Mucosa of descending colon (tissue), 3 donors: ENCODE results near the gene ASMTL. TPM values are rescaled to one million over a fixed set of nuclear protein-coding genes. Genes with fewer than 3 reads are reported as not detected.
A peak's percentile ranks its signal among the peaks of the same experiment; 100 is the strongest.

Source experiments
- ATAC-seq: fragments of 200-7000 bp; cut with Tn5 transposase; one replicate; pipeline ENCODE4 v1.9.1; 2020; ENCODE audit warnings: mild to moderate bottlenecking, moderate library complexity
- DNase-seq, 3 donors: peaks; one replicate each; pipeline ENCODE4 v3.0.0-alpha.2; 2020
- H3K36me3 ChIP-seq: fragments of 200-600 bp; one replicate; pipeline ENCODE4 v1.8.0; 2021; ENCODE audit warnings: low read depth, mild to moderate bottlenecking
- H3K4me1 ChIP-seq: fragments of 200-600 bp; one replicate; pipeline ENCODE4 v1.8.0; 2021; ENCODE audit warnings: low read depth, mild to moderate bottlenecking
- H3K4me3 ChIP-seq: fragments of 200-600 bp; one replicate; pipeline ENCODE4 v1.8.0; 2021; ENCODE audit warnings: mild to moderate bottlenecking
- H3K9me3 ChIP-seq: fragments of 200-600 bp; one replicate; pipeline ENCODE4 v1.8.0; 2021; ENCODE audit warnings: mild to moderate bottlenecking
- CTCF ChIP-seq: fragments of 200-600 bp; IDR thresholded peaks from one replicate; pipeline ENCODE4 v1.8.0; 2022; ENCODE audit warnings: antibody characterized with exemption, mild to moderate bottlenecking
- intact Hi-C, 2 donors: fragments of 100-400 bp; cut with DNase I in 1 of 2; cut with micrococcal nuclease in 1 of 2; formaldehyde crosslinking; loops; one replicate each; pipeline versions ENCODE4 v1.11.0 to v1.11.1; 2022; cut with DNase I, micrococcal nuclease
- total RNA-seq, 3 donors: library from RNA; stranded (reverse); fragmentation: NEBNext Ultra II Directional in 2 of 3; extraction: Animal tissue kit (Norgen Biotek cat#: 25700) in 2 of 3; gene quantifications; one replicate each; pipeline versions ENCODE4 v1.2.1 to v1.2.4, GENCODE V29; 2021 to 2023
- donor health status: DM: no; HTN: no; CAD: no; lungs with moderate emphysema.
- donor health status: DM: no; HTN: no; CAD: no.
- donor health status: DM: no; HTN: yes; CAD: no.

Gene ASMTL
- total RNA-seq, 3 donors from 2014 or later, result 15.6 to 32.0 (median 18.8) TPM

DNA sequence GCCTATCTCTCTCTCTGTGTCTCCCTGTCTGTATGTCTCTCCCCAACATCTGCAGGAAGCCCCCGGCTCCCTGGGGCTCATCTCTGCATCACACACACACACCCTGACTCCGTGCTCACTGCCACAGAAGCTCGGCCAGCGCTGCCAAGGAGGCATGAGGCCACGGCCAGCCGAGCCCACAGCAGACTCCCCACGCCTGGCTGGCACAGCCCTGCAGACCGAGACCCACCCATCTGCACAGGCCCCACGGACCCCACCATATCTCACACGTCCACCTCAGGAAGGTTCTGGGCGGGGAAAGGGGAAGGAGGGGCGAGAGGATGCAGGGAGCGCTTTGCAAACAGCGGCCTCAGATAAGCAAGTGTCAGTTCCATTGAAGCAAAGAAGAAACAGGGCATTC, 32.3 kb downstream of the ASMTL start:
- intact Hi-C loops, result no loop called here
- Histone ChIP-seq H3K4me3 (no peak overlapping the region), H3K4me1 (no peaks in the 10 kb centered on the region), H3K36me3 (no peaks in the 10 kb centered on the region), H3K9me3 (peaks cover 22% of the 10 kb centered on the region)
- ATAC-seq (no peak), DNase-seq (peak in 2 of 3 donors; percentile 27 to 45)
- TF ChIP-seq CTCF, result no peak

- H3K9me3 ChIP-seq, result peaks cover 22% of the 10 kb centered on the region
- intact Hi-C loops, result no loop called here
- H3K4me1 ChIP-seq, result no peaks in the 10 kb centered on the region
- DNase-seq (peak in 2 of 3 donors; percentile 26 to 43), ATAC-seq (peak; percentile 8)
- no peaks in the 10 kb centered on the region for H3K36me3 ChIP-seq
- H3K4me3 ChIP-seq, result no peak overlapping the region
- TF ChIP-seq CTCF, result no peak
Observed at GRCh38 chrX:1419545-1420355, 33.0 kb downstream of the ASMTL start.

GRCh38 chrX:1418901-1419544, 33.7 kb downstream of the ASMTL start:
- TF ChIP-seq CTCF, result no peak
- intact Hi-C loops, result no loop called here
- Histone ChIP-seq H3K4me1 (no peaks in the 10 kb centered on the region), H3K36me3 (no peaks in the 10 kb centered on the region), H3K4me3 (no peak overlapping the region), H3K9me3 (peaks cover 22% of the 10 kb centered on the region)
- DNase-seq (no peak), ATAC-seq (peak; percentile 10)

DNA sequence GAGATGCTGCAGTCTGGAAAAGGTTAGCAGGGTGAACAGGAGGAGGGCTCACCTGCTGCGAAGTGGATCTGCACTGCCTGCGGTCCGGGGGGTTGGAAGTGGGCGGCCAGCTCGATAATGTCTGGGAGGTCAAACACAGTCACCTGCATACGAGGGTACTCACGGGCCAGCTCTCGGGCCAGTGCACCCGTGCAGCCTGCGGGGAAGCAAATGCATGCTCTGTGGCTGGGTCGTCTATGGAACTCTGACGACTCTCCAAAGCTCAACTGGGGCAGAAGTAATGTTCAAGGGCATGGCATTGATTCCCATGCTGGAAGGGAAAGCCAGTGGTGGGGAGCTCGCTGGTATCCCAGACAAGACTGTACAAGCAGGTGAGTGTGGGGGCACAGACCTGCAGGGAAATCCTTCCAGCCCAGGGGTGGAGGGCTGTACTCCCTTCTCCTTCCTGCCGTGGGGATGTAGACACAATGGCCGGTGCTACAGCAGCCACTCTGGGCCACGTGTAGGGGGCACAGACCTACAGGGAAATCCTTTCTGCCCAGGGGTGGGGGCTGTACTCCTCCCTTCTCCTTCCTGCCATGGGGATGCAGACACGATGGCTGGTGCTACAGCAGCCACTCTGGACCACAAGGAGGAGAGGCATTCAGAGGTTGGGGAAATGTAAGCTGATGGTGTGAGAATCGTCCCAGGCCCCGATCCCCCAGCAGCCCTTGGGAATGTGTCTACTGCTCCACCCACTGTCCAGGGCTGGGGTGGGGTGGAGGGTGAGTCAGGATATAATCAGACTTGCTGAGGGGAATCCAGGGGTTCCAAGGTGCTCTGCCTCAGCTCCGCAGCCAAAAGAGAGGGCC, 34.6 kb downstream of the ASMTL start:
- no peaks in the 10 kb centered on the region for H3K36me3 ChIP-seq
- intact Hi-C loops, result no loop called here
- H3K9me3 ChIP-seq, result peaks cover 20% of the 10 kb centered on the region
- no peak for TF ChIP-seq CTCF
- no peaks in the 10 kb centered on the region for H3K4me1 ChIP-seq
- no peak for ATAC-seq
- DNase-seq, result peak in 1 of 3 donors; percentile 19
- no peak overlapping the region for H3K4me3 ChIP-seq

DNA sequence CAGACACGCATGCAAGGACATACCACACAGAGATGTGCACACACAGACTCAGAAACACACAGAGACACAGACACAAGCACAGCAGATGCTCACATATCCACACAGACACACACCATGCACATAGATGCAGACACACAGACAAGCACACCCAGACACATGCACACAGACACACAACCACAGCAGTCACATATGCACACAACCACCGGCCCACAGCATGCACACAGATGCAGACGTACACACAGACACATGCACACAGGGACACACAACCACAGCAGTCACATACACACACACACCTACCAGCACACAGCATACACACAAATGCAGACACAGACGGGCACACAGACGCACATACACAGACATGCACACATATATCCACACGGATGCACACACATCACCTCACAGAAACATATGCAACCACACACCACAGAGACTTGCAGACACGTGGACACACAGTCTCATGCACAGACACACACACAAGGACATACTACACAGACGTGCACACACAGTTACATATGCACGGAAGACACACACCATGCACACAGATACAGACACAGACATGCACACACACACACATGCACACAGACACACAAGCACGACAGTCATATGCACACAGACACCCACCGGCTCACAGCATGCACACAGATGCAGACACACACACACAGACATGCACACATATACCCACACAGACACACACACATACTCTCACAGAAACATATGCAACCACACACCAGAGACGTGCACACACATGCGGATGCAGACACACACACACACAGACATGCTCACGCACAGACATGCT, 35.5 kb downstream of the ASMTL start:
- Histone ChIP-seq H3K4me1 (no peaks in the 10 kb centered on the region), H3K9me3 (peaks cover 13% of the 10 kb centered on the region), H3K4me3 (no peak overlapping the region), H3K36me3 (no peaks in the 10 kb centered on the region)
- intact Hi-C loops, result no loop called here
- DNase-seq (no peak), ATAC-seq (no peak)
- no peak for TF ChIP-seq CTCF
